ENCODE results near the gene AHDC1. TPM values are rescaled to one million over a fixed set of nuclear protein-coding genes. Genes with fewer than 3 reads are reported as not detected.
"Not testable (repeated sequence)": the region's sequence is repeated elsewhere in the genome, so short reads cannot be mapped to it uniquely, and the experiment has no call there.

Gene AHDC1
- total RNA-seq, 2 donors from 2014 or later, result 8.4 to 9.3 TPM

DNA sequence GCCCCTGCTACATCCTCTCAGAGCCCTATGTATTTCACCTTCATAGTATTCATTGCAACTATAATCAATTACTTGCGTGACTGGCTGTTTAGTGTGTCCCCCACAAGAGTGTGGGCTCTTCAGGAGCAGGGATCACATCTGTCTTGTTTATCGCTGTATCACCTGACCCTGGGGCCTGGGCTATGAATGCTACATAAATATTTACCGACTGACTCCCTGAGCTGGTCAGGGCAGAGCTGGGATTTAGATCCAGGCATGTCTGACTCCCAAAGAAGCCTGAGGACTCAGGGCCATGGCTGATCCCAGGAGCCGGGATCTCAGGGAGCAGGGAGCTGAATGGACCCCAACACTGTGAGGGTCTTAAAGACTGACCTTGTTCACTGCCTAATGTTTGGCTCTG, 49.7 kb downstream of the AHDC1 start:
- ATAC-seq (replicated peaks in 1 of 2) (no peak), DNase-seq (no peak)
- H3K4me3 Mint-ChIP-seq, result no peak overlapping the region
- peaks cover 27% of the 10 kb centered on the region for H3K4me1 Mint-ChIP-seq (ENCODE audit: low read depth)
- H3K9me3 Mint-ChIP-seq, result no peaks in the 10 kb centered on the region
- H3K27me3 Mint-ChIP-seq (ENCODE audit: low read depth), result no peaks in the 10 kb centered on the region
- no peak overlapping the region for H3K27ac Mint-ChIP-seq
- H3K36me3 Mint-ChIP-seq (ENCODE audit: insufficient read depth in 2 of 2), result no peaks in the 10 kb centered on the region

DNA sequence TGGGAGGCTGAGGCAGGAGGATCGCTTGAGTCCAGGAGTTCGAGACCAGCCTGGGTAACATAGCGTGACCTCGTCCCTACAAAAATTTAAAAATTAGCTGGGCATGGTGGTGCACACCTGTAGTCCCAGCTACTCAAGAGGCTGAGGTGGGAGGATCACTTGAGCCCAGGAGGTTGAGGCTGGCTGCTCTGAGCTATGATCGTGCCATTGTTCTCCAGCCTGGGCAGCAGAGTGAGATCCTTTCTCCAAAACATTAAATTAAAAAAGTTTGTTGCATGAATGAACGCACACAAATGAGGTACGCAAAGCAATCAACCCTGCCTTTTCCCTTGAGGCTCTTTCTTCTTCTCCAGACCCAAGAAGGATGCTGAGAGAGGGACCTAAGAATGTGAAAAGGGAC, 50.1 kb downstream of the AHDC1 start:
- H3K9me3 Mint-ChIP-seq; H3K4me3 Mint-ChIP-seq; H3K36me3 Mint-ChIP-seq (ENCODE audit: insufficient read depth in 2 of 2); H3K27ac Mint-ChIP-seq; ATAC-seq (replicated peaks in 1 of 2); DNase-seq; H3K27me3 Mint-ChIP-seq (ENCODE audit: low read depth): not testable (repeated sequence)
- H3K4me1 Mint-ChIP-seq (ENCODE audit: low read depth), result peaks cover 27% of the 10 kb centered on the region

- peaks cover 27% of the 10 kb centered on the region for H3K4me1 Mint-ChIP-seq (ENCODE audit: low read depth)
- no peak overlapping the region for H3K27ac Mint-ChIP-seq
- no peak for ATAC-seq (replicated peaks in 1 of 2)
- no peak for DNase-seq
- H3K27me3 Mint-ChIP-seq (ENCODE audit: low read depth), result no peaks in the 10 kb centered on the region
- H3K9me3 Mint-ChIP-seq, result no peaks in the 10 kb centered on the region
- H3K4me3 Mint-ChIP-seq, result no peak overlapping the region
- no peaks in the 10 kb centered on the region for H3K36me3 Mint-ChIP-seq (ENCODE audit: insufficient read depth in 2 of 2)
These were observed 51.0 kb downstream of the AHDC1 start for GRCh38 chr1:27552911-27553420.

DNA sequence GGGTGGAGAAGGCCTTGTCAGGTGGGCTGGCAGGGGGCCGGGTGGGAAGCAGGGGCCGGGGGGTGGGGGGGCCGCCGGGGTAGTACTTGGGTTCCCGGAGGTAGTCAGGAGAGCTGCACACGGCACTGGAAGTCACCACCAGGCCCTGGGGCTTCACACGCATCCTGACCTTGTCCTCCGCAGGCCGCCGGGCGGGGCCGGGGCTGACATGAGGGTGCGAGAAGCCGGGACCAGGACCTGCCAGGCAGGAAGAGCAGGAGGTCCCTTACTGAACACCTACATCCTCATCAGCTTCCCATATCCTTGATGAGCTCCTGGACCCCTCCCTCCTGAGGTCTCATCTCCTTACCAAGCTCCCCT, 52.0 kb downstream of the AHDC1 start:
- Mint-ChIP-seq H3K4me3 (no peak overlapping the region), H3K4me1 (ENCODE audit: low read depth) (peaks cover 19% of the 10 kb centered on the region), H3K36me3 (ENCODE audit: insufficient read depth in 2 of 2) (no peaks in the 10 kb centered on the region), H3K27ac (no peak overlapping the region), H3K9me3 (no peaks in the 10 kb centered on the region), H3K27me3 (ENCODE audit: low read depth) (no peaks in the 10 kb centered on the region)
- DNase-seq (no peak), ATAC-seq (replicated peaks in 1 of 2) (no peak)

DNA sequence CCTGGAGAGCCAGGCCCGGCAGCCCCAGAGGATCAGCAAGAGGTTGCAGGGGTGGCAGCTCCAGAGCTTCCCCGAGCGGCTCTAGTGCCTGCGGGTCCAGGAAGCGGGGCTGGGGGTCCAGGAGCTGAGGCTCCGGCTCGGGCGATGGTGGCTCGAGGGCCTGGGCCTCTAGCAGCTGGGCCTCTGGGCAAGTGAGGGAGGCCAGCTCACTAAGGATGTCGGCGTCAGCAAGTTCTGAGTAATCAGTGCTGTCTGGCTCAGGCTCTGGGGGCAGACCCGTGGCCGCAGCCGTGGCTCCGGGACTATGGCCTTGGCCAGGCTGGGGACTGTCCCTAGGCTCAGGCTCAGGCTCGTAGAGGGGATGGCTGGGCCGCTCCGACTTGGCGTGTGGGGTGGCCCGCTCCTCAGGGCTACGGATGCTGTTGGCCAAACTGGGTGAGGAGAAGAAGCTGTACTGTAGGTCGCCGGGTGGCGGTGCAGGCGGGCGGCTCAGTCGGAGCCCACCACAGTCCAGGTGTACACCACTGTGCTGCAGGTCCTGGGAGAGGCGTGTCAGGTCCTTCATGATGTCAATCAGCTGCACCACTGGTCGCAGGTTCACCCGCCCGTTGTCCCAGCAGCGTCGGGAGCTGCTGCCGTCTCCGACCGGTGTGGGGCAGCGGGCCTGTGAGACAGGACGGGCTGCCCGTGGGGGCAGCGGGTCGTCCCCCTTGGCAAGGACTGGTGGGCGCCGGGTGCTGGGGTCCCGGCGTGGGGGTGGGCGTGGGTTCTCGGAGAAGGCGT, 52.6 kb downstream of the AHDC1 start:
- H3K27me3 Mint-ChIP-seq (ENCODE audit: low read depth), result no peaks in the 10 kb centered on the region
- H3K9me3 Mint-ChIP-seq, result no peaks in the 10 kb centered on the region
- H3K36me3 Mint-ChIP-seq (ENCODE audit: insufficient read depth in 2 of 2), result no peaks in the 10 kb centered on the region
- DNase-seq, result no peak
- no peak overlapping the region for H3K27ac Mint-ChIP-seq
- H3K4me1 Mint-ChIP-seq (ENCODE audit: low read depth), result peaks cover 13% of the 10 kb centered on the region
- no peak overlapping the region for H3K4me3 Mint-ChIP-seq
- no peak for ATAC-seq (replicated peaks in 1 of 2)

DNA sequence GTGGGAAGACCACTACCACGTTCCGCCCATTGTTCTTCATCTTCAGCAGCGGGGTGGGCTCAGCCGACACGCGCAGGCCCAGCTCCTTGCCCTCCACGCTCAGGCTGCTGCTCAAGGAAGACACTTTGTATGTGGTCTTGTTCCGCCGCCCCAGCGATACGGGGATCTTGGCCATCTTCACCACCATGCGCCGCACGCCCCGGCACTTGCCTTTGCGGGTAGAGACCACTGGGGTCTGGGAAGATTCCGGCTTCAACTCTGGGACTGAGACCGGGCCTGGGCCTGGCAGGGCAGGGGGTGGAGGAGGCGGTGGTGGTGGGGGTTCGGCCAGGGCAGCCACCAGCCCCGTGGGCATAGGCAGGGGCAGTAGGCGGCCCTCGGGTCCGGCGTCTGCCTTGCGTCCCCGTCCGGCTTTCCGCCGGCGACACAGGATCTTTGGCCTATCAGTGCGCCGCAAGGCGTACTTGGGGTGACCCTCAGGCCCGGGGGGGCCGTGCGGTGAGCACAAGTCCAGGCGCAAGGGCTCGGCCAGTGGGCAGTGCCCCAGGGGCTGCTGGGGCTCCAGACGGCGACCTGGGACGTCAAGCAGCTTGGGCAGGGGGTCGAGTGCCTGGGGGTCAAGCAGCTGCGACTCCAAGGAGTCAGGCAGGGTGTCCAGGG, 53.3 kb downstream of the AHDC1 start:
- H3K4me1 Mint-ChIP-seq (ENCODE audit: low read depth), result peaks cover 6% of the 10 kb centered on the region
- H3K9me3 Mint-ChIP-seq, result no peaks in the 10 kb centered on the region
- no peaks in the 10 kb centered on the region for H3K27me3 Mint-ChIP-seq (ENCODE audit: low read depth)
- no peak overlapping the region for H3K27ac Mint-ChIP-seq
- ATAC-seq (replicated peaks in 1 of 2) (no peak), DNase-seq (no peak)
- H3K36me3 Mint-ChIP-seq (ENCODE audit: insufficient read depth in 2 of 2), result no peaks in the 10 kb centered on the region
- no peak overlapping the region for H3K4me3 Mint-ChIP-seq

DNA sequence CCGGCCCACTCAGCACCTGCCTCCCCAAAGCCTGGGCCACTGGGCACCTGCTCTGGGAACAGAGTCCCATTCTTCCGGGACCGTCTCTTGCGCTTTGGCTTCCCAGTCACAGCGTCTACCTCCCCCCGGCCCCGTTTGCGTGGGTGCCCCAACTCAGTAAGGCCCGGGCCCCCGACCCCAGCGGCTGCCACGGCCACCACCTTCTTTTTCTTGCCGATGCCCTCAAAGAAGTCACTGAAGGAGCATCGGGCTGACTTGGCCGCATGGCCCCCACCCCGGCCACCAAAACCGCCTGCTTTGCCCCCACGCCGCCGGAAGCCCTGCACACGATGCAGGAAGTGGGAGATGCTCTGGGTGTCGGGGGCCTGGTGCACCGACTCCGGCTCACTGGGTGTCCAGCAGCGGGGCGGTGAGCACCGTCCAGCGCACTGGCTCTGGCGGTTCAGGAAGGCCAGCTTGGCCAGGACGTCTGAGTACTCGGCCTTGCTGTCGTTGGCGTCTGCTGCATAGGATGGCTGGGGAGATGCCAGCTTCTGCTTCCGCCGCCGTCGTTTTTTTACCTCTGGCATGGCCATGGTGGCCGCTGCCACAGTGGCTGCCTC, 54.0 kb downstream of the AHDC1 start:
- Mint-ChIP-seq H3K9me3 (no peaks in the 10 kb centered on the region), H3K27me3 (ENCODE audit: low read depth) (no peaks in the 10 kb centered on the region)
- ATAC-seq (replicated peaks in 1 of 2), result no peak

GRCh38 chr1:27548858-27549719, 54.9 kb downstream of the AHDC1 start:
- Mint-ChIP-seq H3K27ac (no peak overlapping the region), H3K27me3 (ENCODE audit: low read depth) (no peaks in the 10 kb centered on the region), H3K36me3 (ENCODE audit: insufficient read depth in 2 of 2) (no peaks in the 10 kb centered on the region), H3K9me3 (no peaks in the 10 kb centered on the region), H3K4me3 (no peak overlapping the region), H3K4me1 (ENCODE audit: low read depth) (no peaks in the 10 kb centered on the region)
- no peak for DNase-seq
- no peak for ATAC-seq (replicated peaks in 1 of 2)

More for the DNA sequence above, 54.0 kb downstream of the AHDC1 start:
- Mint-ChIP-seq H3K4me3 (no peak overlapping the region), H3K27ac (no peak overlapping the region), H3K4me1 (ENCODE audit: low read depth) (no peaks in the 10 kb centered on the region), H3K36me3 (ENCODE audit: insufficient read depth in 2 of 2) (no peaks in the 10 kb centered on the region)
- DNase-seq, result no peak

DNA sequence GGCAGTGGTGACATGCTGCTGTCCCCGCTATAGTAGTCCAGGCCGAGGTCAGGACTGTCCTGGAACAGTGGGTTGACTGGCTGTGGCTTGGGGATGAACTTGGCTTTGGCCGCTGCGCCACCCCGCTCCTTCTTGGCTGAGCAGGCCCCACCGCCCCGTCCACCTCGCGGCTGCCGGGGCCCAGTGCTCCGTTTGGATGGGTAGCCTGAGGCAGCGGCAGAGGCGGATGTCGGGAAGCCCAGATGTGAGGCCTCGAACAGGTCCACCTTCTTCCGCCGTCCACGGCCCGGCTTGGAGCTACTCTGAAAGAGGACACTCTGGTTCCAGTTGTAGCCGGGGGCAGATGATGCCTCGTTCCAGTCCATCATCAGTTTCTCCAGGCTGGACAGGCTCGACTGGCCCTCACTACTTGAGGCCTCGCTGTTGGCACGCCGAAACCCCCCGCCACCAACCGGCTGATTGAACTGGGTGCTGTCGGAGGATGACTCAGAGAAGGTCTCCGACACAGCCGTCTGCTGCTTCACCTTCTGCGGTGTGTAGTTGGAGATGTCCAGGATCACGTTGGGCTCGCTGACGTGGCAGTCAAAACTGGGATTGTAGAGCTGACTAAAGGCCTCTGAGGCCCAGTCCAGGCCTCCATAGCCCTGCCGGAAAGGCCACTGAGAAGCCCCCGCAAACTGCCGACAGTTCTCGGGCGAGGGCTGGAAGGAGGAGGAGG, 55.6 kb downstream of the AHDC1 start:
- peaks cover 4% of the 10 kb centered on the region for H3K4me1 Mint-ChIP-seq (ENCODE audit: low read depth)
- no peak for DNase-seq
- no peak overlapping the region for H3K4me3 Mint-ChIP-seq
- H3K36me3 Mint-ChIP-seq (ENCODE audit: insufficient read depth in 2 of 2), result no peaks in the 10 kb centered on the region
- no peak overlapping the region for H3K27ac Mint-ChIP-seq
- no peaks in the 10 kb centered on the region for H3K27me3 Mint-ChIP-seq (ENCODE audit: low read depth)
- ATAC-seq (replicated peaks in 1 of 2), result no peak
- H3K9me3 Mint-ChIP-seq, result no peaks in the 10 kb centered on the region

- no peak overlapping the region for H3K4me3 Mint-ChIP-seq
- ATAC-seq (replicated peaks in 1 of 2) (no peak), DNase-seq (no peak)
- peaks cover 9% of the 10 kb centered on the region for H3K4me1 Mint-ChIP-seq (ENCODE audit: low read depth)
- no peaks in the 10 kb centered on the region for H3K9me3 Mint-ChIP-seq
- H3K36me3 Mint-ChIP-seq (ENCODE audit: insufficient read depth in 2 of 2), result no peaks in the 10 kb centered on the region
- H3K27ac Mint-ChIP-seq, result no peak overlapping the region
- H3K27me3 Mint-ChIP-seq (ENCODE audit: low read depth), result no peaks in the 10 kb centered on the region
These were observed 56.5 kb downstream of the AHDC1 start for GRCh38 chr1:27547220-27548116.

GRCh38 chr1:27545876-27546275, 58.1 kb downstream of the AHDC1 start:
- H3K4me3 Mint-ChIP-seq, result no peak overlapping the region
- H3K9me3 Mint-ChIP-seq, result no peaks in the 10 kb centered on the region
- ATAC-seq (replicated peaks in 1 of 2), result no peak
- H3K27ac Mint-ChIP-seq, result no peak overlapping the region
- H3K27me3 Mint-ChIP-seq (ENCODE audit: low read depth), result no peaks in the 10 kb centered on the region
- no peaks in the 10 kb centered on the region for H3K36me3 Mint-ChIP-seq (ENCODE audit: insufficient read depth in 2 of 2)
- peaks cover 15% of the 10 kb centered on the region for H3K4me1 Mint-ChIP-seq (ENCODE audit: low read depth)
- DNase-seq, result no peak

DNA sequence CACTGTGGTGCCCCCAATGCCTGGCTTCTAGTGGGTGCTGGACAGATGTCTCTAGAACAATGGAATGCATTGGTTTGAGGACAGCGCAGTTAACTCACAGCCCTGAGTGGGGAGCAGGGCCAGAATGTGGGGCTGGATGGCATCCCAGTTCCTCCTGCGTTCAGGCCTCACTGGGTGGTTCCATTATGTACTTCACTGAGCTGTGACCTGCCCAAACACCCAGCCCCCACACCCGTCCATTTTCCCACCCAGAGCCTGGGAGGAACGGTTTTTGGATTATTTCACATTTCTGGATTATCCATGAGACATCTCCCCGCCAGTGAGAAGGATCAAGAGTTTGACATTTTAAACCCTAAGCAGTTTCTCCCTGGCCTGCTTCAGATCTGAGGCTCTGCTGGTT, 58.7 kb downstream of the AHDC1 start:
- Mint-ChIP-seq H3K27me3 (ENCODE audit: low read depth) (no peaks in the 10 kb centered on the region), H3K4me1 (ENCODE audit: low read depth) (peaks cover 21% of the 10 kb centered on the region), H3K27ac (no peak overlapping the region), H3K9me3 (no peaks in the 10 kb centered on the region), H3K4me3 (no peak overlapping the region), H3K36me3 (ENCODE audit: insufficient read depth in 2 of 2) (no peaks in the 10 kb centered on the region)
- ATAC-seq (replicated peaks in 1 of 2), result no peak
- no peak for DNase-seq

Measured in activated T-cell treated with anti-CD3 and anti-CD28 coated beads, Interleukin-2, amount 50 U/mL, for 72 hours (primary cell).